Stimulated activated CD4-positive, alpha-beta T cell treated with anti-CD3 and anti-CD28 coated beads, TNF-alpha, amount 100 ng/mL, for 48 hours (primary cell): Measurements from ENCODE around the gene CP.

Experiments
- DNase-seq, 3 donors: peaks; one replicate each; pipeline ENCODE4 v3.0.0-alpha.2; 2020; ENCODE audit warnings: low read depth in 3 of 3

The CP gene

DNA sequence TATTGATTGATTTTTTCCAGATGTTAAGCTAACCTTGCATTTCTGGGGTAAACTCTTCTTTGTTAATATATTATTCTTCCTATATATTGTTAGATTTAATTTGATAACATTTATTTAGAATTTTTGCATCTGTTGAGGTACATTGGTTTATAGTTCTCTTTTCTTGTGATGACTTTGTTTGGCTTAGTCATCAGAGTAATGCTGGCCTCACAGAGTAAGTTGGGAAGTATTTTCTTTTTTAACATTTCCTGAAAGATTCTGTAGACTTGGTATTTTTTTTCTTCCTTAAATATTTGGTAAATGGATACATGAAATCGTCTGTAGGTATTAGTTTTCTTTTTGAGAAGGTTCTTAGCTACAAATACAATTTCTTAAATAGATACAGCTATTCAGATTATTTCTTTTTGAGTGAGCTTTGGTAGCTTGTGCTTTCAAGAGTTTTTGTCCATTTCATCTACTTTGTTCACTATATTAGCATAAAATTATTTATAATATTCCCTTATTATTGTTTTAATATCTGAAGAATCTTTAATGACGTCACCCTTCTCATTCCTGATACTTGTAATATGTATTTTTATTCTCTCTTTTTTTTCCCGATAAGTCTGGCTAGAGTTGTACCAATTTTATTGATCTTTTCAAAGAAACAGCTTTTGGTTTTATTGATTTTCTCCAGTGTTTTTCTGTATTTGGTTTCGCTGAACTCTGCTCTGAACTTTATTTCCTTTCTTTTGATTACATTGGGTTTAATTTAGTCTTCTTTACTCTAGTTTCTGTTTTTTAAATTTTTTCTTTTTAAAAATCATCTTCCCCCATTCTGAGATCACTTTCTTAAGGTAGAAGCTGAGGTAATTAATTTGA lies 98.7 kb downstream of the CP start:
- no peak for DNase-seq
